Fibroblast of villous mesenchyme (primary cell): ENCODE measurements around the gene SECTM1. TPM values are rescaled to one million over a fixed set of nuclear protein-coding genes. Genes with fewer than 3 reads are reported as not detected.
"Not testable (repeated sequence)": the region's sequence is repeated elsewhere in the genome, so short reads cannot be mapped to it uniquely, and the experiment has no call there.

Experiments
- DNase-seq: peaks from one replicate; pipeline ENCODE4 v3.0.0-alpha.2; 2010; ENCODE audit warnings: low read depth
- H3K4me3 ChIP-seq: 2 replicates; pipeline ENCODE4 v1.5.1; 2011; ENCODE audit warnings: low read depth, mild to moderate bottlenecking, low read length
- total RNA-seq: library from RNA; depleted of rRNA; stranded (reverse); fragments of >200 nt; gene quantifications from 2 replicates; pipeline ENCODE4 v1.2.3, GENCODE V29; 2012
- TF ChIP-seq, protein P1 (sequence below): IDR thresholded peaks from 2 replicates; pipeline ENCODE4 v1.5.1; 2012; ENCODE audit warnings: low read depth, mild to moderate bottlenecking, low read length; ENCODE audit not compliant: insufficient read depth

The SECTM1 gene
- total RNA-seq, 1 donor: 24.2 TPM

DNA sequence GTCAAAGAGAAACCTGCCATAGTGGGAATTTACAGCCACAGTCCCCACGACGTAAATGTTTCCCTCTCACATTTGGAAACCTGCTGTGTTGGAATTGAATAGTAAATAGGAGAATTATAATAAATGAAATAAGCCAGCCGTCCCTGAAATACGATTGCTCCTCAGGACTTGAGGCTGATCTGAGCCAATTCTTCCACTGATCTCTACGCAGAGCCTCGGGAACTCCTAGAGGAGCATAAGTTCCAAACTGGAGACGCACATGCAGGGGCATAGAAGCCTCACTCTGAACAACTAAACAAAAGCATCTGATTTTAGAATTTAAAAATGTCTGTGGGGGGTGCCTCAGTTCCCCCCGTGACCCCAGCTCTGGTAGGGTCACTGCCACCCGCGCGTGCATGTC, 15.3 kb upstream of the SECTM1 start:
- TF ChIP-seq, protein P1, sequence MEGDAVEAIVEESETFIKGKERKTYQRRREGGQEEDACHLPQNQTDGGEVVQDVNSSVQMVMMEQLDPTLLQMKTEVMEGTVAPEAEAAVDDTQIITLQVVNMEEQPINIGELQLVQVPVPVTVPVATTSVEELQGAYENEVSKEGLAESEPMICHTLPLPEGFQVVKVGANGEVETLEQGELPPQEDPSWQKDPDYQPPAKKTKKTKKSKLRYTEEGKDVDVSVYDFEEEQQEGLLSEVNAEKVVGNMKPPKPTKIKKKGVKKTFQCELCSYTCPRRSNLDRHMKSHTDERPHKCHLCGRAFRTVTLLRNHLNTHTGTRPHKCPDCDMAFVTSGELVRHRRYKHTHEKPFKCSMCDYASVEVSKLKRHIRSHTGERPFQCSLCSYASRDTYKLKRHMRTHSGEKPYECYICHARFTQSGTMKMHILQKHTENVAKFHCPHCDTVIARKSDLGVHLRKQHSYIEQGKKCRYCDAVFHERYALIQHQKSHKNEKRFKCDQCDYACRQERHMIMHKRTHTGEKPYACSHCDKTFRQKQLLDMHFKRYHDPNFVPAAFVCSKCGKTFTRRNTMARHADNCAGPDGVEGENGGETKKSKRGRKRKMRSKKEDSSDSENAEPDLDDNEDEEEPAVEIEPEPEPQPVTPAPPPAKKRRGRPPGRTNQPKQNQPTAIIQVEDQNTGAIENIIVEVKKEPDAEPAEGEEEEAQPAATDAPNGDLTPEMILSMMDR: no peak
- peak; percentile 43 for DNase-seq
- H3K4me3 ChIP-seq: no peak overlapping the region

DNA sequence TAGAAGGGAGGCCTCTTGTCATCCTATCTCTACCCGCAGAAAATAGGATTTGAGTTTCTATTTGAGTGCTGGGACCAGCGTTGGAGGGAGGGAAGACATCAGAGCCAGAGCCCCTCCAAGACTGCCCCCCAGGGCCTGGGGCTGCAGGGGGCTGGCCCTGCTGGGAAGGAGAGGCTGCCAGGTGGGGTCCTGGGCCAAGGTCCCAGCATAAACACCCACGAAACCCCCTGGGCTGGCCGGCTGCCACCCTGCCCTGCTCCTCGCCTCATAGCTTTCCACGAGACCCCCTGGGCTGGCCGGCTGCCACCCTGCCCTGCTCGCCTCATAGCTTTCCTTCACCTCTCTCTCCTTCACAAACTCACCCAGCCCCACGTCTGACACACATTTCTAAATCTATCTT, 14.9 kb upstream of the SECTM1 start:
- no peak overlapping the region for H3K4me3 ChIP-seq
- DNase-seq: no peak
- TF ChIP-seq, protein P1: no peak

DNA sequence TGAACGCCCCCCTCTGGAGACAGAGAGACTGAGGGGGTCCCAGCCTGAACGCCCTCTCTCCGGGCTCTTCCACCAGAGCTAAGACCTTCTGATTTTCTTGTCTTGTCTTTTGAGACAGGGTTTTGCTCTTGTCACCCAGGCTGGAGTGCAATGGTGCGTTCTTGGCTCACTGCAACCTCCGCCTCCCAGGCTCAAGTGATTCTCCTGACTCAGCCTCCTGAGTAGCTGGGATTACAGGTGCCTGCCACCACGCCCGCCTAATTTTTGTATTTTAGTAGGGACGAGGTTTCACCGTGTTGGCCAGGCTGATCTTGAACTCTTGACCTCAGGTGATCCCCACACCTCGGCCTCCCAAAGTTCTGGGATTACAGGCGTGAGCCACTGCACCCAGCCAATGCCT, 14.4 kb upstream of the SECTM1 start:
- H3K4me3 ChIP-seq, DNase-seq: not testable (repeated sequence)

GRCh38 chr17:82346342-82347300, 13.1 kb upstream of the SECTM1 start:
- DNase-seq: no peak
- no peak overlapping the region for H3K4me3 ChIP-seq
- TF ChIP-seq, protein P1: no peak

DNA sequence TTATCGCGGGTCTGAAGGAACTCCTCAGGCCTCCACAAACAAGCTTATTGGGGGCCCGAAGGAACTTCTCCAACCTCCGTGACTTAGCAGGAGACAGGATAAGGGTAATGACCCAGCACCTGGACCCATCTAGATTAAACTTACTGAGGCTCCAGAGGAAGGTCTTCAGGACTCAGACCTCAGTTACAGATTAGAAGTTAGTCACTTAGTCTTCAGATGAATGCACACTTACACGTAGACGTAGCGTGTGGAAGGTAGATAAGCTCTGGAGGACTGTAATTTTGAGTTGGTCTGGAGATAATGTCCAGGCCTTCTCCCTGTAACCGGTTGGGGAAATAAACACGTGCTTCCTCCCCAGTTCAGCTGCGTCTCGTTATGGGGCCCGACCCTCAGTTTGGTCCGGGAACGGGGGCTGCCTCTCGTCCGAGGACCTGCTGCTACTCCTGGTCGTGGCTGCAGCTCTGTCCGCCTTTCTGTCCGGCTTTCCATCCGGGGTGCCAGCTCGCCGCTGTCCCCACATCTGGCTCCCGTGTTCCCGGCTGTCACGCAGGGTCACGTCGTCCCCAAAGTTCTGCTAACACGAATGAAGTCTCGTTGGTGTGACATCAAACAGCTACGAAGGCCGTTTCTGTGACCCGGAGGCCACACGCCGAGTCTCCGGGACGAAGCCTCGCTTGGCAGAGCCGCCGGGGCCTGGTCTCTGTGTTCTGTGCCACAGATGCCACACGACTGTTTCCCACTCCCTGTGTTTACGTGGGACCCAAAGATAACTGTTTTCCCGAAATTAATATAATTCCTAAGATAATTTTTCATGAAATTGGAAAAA, 11.8 kb upstream of the SECTM1 start:
- no peak overlapping the region for H3K4me3 ChIP-seq
- DNase-seq: no peak
- TF ChIP-seq, protein P1: no peak

DNA sequence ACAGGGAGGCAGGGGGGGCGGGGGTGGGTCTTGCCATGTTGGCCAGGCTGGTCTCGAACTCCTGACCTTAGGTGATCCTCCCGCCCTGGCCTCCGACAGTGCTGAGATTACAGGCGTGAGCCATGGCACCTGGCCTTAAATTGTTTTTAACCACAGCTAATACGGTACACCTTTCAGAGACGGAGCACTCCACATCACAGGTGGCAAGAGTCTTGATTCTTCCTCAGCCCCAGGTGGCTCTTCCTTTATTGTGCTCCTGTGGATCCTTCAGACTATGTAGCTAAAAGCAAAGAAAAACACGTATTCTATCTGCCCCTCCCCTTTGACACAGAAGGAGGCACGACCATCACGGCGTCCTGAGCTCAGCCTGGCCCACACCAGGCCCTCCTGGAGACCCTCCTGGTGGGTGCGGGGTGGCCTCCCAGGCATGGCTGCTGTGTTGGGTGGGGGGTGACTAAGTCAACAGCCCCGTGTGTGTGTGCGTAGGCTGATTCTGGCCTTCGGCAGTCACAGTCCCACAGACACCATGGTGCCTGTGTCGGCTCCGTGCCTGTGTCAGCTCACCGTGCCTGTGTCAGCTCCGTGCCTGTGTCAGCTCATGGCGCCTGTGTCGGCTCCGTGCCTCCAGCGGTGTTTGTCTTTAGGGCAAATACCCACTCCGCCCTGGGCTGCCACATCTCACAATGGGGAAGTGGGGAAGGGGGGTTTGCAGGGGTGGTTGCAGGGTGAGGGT, 10.8 kb upstream of the SECTM1 start:
- DNase-seq: no peak
- TF ChIP-seq, protein P1: no peak
- H3K4me3 ChIP-seq: no peak overlapping the region
